IMR-90 (cell line): ENCODE data around the gene TBX20. TPM values are rescaled to one million over a fixed set of nuclear protein-coding genes. Genes with fewer than 3 reads are reported as not detected.

Experiments
- ATAC-seq: fragments of 200-7000 bp; cut with Tn5 transposase; 2 replicates; pipeline ENCODE4 v1.9.1; 2020; ENCODE audit warnings: low read depth, mild to moderate bottlenecking, moderate library complexity
- BruUV-seq: library from RNA; stranded (reverse); fragments of 400-500 nt; replicated peaks from 2 replicates; lab custom pipeline; 2021; lab: Mats Ljungman, UMichigan
- CTCF ChIA-PET: fragments of 300-600 bp; formaldehyde crosslinking; extraction: SDS; loops from one replicate; lab custom pipeline; 2021; ENCODE audit warnings: antibody characterized with exemption; lab: Yijun Ruan, JAX
- POLR2A ChIA-PET: fragments of 300-600 bp; sonication (Branson Sonifier 250); formaldehyde crosslinking; loops from one replicate; lab custom pipeline; 2022; ENCODE audit warnings: antibody characterized with exemption; ENCODE audit not compliant: unreplicated experiment; lab: Charles Lee
- DNase-seq: peaks from one replicate; pipeline ENCODE4 v3.0.0; 2013
- H2AFZ ChIP-seq: replicated peaks from 2 replicates; pipeline ENCODE3; 2013; ENCODE audit warnings: low read length, mild to moderate bottlenecking; ENCODE audit not compliant: poor library complexity
- H2AK5ac ChIP-seq: 2 replicates; pipeline ENCODE4 v1.6.1; 2013; ENCODE audit warnings: low read depth, low read length, inconsistent platforms
- H2AK9ac ChIP-seq: replicated peaks from 2 replicates; pipeline ENCODE3; 2013; ENCODE audit warnings: mild to moderate bottlenecking, low read depth, low read length, moderate library complexity; ENCODE audit not compliant: poor library complexity
- H2BK120ac ChIP-seq: 2 replicates; pipeline ENCODE4 v1.6.1; 2013; ENCODE audit warnings: low read depth, low read length, inconsistent platforms
- H2BK15ac ChIP-seq: 3 replicates; pipeline ENCODE4 v1.6.1; 2013; ENCODE audit warnings: low read depth, low read length, inconsistent platforms
- H2BK20ac ChIP-seq: 2 replicates; pipeline ENCODE4 v1.6.1; 2013; ENCODE audit warnings: low read depth, mild to moderate bottlenecking, inconsistent platforms, low read length, moderate library complexity
- H2BK5ac ChIP-seq: 2 replicates; pipeline ENCODE4 v1.6.1; 2013; ENCODE audit warnings: mild to moderate bottlenecking, low read depth, low read length, inconsistent platforms; ENCODE audit not compliant: poor library complexity, severe bottlenecking
- H3K14ac ChIP-seq: replicated peaks from 2 replicates; pipeline ENCODE4 v1.6.1; 2013; ENCODE audit warnings: low read depth, low read length, inconsistent platforms
- H3K18ac ChIP-seq: 2 replicates; pipeline ENCODE4 v1.6.1; 2013; ENCODE audit warnings: low read depth, low read length, control low read depth
- H3K23ac ChIP-seq: 2 replicates; pipeline ENCODE4 v1.6.1; 2013; ENCODE audit warnings: low read depth, low read length, inconsistent platforms
- H3K27ac ChIP-seq: 2 replicates; pipeline ENCODE4 v1.5.1; 2013; ENCODE audit warnings: mild to moderate bottlenecking, control low read depth, low read length; ENCODE audit not compliant: insufficient read depth
- H3K27me3 ChIP-seq: 2 replicates; pipeline ENCODE4 v1.6.1; 2013; ENCODE audit warnings: low read length; ENCODE audit not compliant: control insufficient read depth, insufficient read depth
- H3K36me3 ChIP-seq: 2 replicates; pipeline ENCODE4 v1.6.1; 2013; ENCODE audit warnings: low read length, mixed read lengths; ENCODE audit not compliant: control insufficient read depth, insufficient read depth
- H3K4ac ChIP-seq: 2 replicates; pipeline ENCODE4 v1.6.1; 2013; ENCODE audit warnings: low read depth, low read length, inconsistent platforms
- H3K4me1 ChIP-seq: 2 replicates; pipeline ENCODE4 v1.6.1; 2013; ENCODE audit warnings: low read length, mixed read lengths; ENCODE audit not compliant: control insufficient read depth, insufficient read depth
- H3K4me2 ChIP-seq: 2 replicates; pipeline ENCODE4 v1.6.1; 2013; ENCODE audit warnings: low read depth, mild to moderate bottlenecking, control low read depth, low read length, moderate library complexity
- H3K4me3 ChIP-seq: 2 replicates; pipeline ENCODE4 v1.5.1; 2013; ENCODE audit warnings: low read depth, mild to moderate bottlenecking, control low read depth, low read length, moderate library complexity; ENCODE audit not compliant: insufficient read depth
- H3K56ac ChIP-seq: 2 replicates; pipeline ENCODE4 v1.6.1; 2013; ENCODE audit warnings: low read length, inconsistent platforms; ENCODE audit not compliant: insufficient read depth; ENCODE audit errors: extremely low read depth
- H3K79me1 ChIP-seq, 2 experiments: 2 replicates each; pipeline ENCODE4 v1.6.1; 2013; ENCODE audit warnings: low read length in 2 of 2, inconsistent platforms in 1 of 2, low read depth in 1 of 2
- H3K9ac ChIP-seq: 2 replicates; pipeline ENCODE4 v1.6.1; 2013; ENCODE audit warnings: low read depth, low read length, control low read depth
- H3K9me1 ChIP-seq: 2 replicates; pipeline ENCODE4 v1.6.1; 2013; ENCODE audit warnings: low read length, inconsistent platforms; ENCODE audit not compliant: insufficient read depth
- H3K9me3 ChIP-seq: 2 replicates; pipeline ENCODE4 v1.6.1; 2013; ENCODE audit warnings: low read length; ENCODE audit not compliant: control insufficient read depth, insufficient read depth
- H4K20me1 ChIP-seq: 2 replicates; pipeline ENCODE4 v1.6.1; 2013; ENCODE audit warnings: low read length, inconsistent platforms; ENCODE audit not compliant: insufficient read depth
- H4K5ac ChIP-seq: 2 replicates; pipeline ENCODE4 v1.6.1; 2013; ENCODE audit warnings: mild to moderate bottlenecking, low read depth, low read length, control low read depth
- H4K8ac ChIP-seq, 2 experiments: 2 replicates each; pipeline ENCODE4 v1.6.1; 2013; ENCODE audit warnings: low read depth in 2 of 2, low read length in 2 of 2, control low read depth in 1 of 2, inconsistent platforms in 1 of 2
- H4K91ac ChIP-seq: 2 replicates; pipeline ENCODE4 v1.6.1; 2013; ENCODE audit warnings: low read depth, low read length, inconsistent platforms; ENCODE audit not compliant: insufficient read depth
- BHLHE40 ChIP-seq: fragments of 150-350 bp; IDR thresholded peaks from 2 replicates; pipeline ENCODE4 v1.6.1; 2016; ENCODE audit warnings: mild to moderate bottlenecking, low read depth, low read length
- CEBPB ChIP-seq: IDR thresholded peaks from 2 replicates; pipeline ENCODE4 v1.6.1; 2012; ENCODE audit warnings: low read depth, low read length, improper control_type of control experiment
- ELK1 ChIP-seq: fragments of 150-350 bp; IDR thresholded peaks from 2 replicates; pipeline ENCODE4 v1.6.1; 2016; ENCODE audit warnings: low read depth, mild to moderate bottlenecking, low read length, moderate library complexity, borderline replicate concordance
- FOS ChIP-seq: fragments of 150-350 bp; IDR thresholded peaks from 2 replicates; pipeline ENCODE4 v1.6.1; 2016; ENCODE audit warnings: low read depth, low read length
- MAFK ChIP-seq: IDR thresholded peaks from 2 replicates; pipeline ENCODE4 v1.6.1; 2012; ENCODE audit warnings: low read depth, low read length, improper control_type of control experiment
- NFE2L2 ChIP-seq: fragments of 150-350 bp; IDR thresholded peaks from 2 replicates; pipeline ENCODE4 v1.6.1; 2016; ENCODE audit warnings: low read depth, mild to moderate bottlenecking, low read length
- POLR2A ChIP-seq: IDR thresholded peaks from 2 replicates; pipeline ENCODE4 v1.6.1; 2012; ENCODE audit warnings: mild to moderate bottlenecking, low read depth, low read length
- RAD21 ChIP-seq: IDR thresholded peaks from 2 replicates; pipeline ENCODE4 v1.6.1; 2012; ENCODE audit warnings: low read length, improper control_type of control experiment
- RCOR1 ChIP-seq: IDR thresholded peaks from 2 replicates; pipeline ENCODE4 v1.6.1; 2012; ENCODE audit warnings: mild to moderate bottlenecking, low read length, improper control_type of control experiment; ENCODE audit not compliant: insufficient replicate concordance
- RFX5 ChIP-seq: IDR thresholded peaks from 2 replicates; pipeline ENCODE4 v1.8.0; 2012; ENCODE audit warnings: low read depth, mild to moderate bottlenecking, low read length, moderate library complexity
- SMC3 ChIP-seq: fragments of 150-350 bp; IDR thresholded peaks from 2 replicates; pipeline ENCODE4 v1.6.1; 2016; ENCODE audit warnings: low read depth, mild to moderate bottlenecking, antibody characterized with exemption, low read length, moderate library complexity
- USF2 ChIP-seq: fragments of 150-350 bp; IDR thresholded peaks from 2 replicates; pipeline ENCODE4 v1.6.1; 2017; ENCODE audit warnings: mild to moderate bottlenecking, antibody characterized with exemption, low read length, low read depth
- WGBS, 2 experiments: methylation state at CpG; one replicate each; pipeline versions ENCODE4 v1.1.5 to v1.1.7; 2013; ENCODE audit warnings: missing lambda C conversion rate in 2 of 2; ENCODE audit not compliant: insufficient read length in 1 of 2; ENCODE audit errors: extremely low coverage in 2 of 2; 5-methylcytosine and 5-hydroxymethylcytosine counted together
- dilution Hi-C: fragments of 300-500 bp; cut with HindIII; formaldehyde crosslinking; loops from one replicate; pipeline ENCODE4 v1.14.3; 2018; ENCODE audit warnings: low sequenced_read_pairs; ENCODE audit not compliant: unreplicated experiment
- in situ Hi-C: fragments of 300-500 bp; cut with MboI; formaldehyde crosslinking; loops from 3 replicates; pipeline ENCODE4 v1.14.3; 2019; ENCODE audit warnings: low sequenced_read_pairs, inconsistent platforms, mixed read lengths
- intact Hi-C: fragments of 100-400 bp; cut with micrococcal nuclease; formaldehyde crosslinking; loops from 2 replicates; pipeline ENCODE4 v1.10.0; 2022
- polyA plus RNA-seq, 3 experiments: library from polyadenylated mRNA; depleted of rRNA; stranded (reverse); fragments of >200 nt; gene quantifications; 2 replicates each; pipeline ENCODE4 v1.2.3, GENCODE V29; 2012; ENCODE audit warnings: low replicate concordance in 1 of 3
- total RNA-seq: library from RNA; depleted of rRNA; stranded (reverse); fragments of >200 nt; gene quantifications from 2 replicates; pipeline ENCODE4 v1.2.3, GENCODE V29; 2012

Gene TBX20
- total and polyA plus RNA-seq, 2 of the 4 experiments (the other 2 are of a cell fraction): 0.15 to 0.36 TPM

- H3K27me3 ChIP-seq: peaks cover 85% of the 10 kb centered on the region
- H3K56ac ChIP-seq: no peak overlapping the region
- no peak overlapping the region for H3K18ac ChIP-seq
- no peak overlapping the region for H3K14ac ChIP-seq
- no peak overlapping the region for H3K23ac ChIP-seq
- no TSS peak for BruUV-seq
- DNase-seq (no peak), ATAC-seq (no peak)
- H3K9me3 ChIP-seq: peaks cover 18% of the 10 kb centered on the region; the same call in 1 of the 2 replicates
- ChIA-PET POLR2A (no interaction called here), CTCF (no interaction called here)
- no peak overlapping the region for H3K4me3 ChIP-seq
- no peaks in the 10 kb centered on the region for H3K79me1 ChIP-seq
- H3K4ac ChIP-seq: no peak overlapping the region
- H4K20me1 ChIP-seq: no peaks in the 10 kb centered on the region
- no peak overlapping the region for H2BK15ac ChIP-seq
- 53% methylated on average over 6 of the region's 27 CpGs; no CpG with 5 or more reads in 1 of the 2 experiments for WGBS, 2 experiments
- H2BK5ac ChIP-seq: no peak overlapping the region
- TF ChIP-seq FOS (no peak), BHLHE40 (no peak), SMC3 (no peak), USF2 (no peak), MAFK (no peak), RFX5 (no peak), ELK1 (no peak), NFE2L2 (no peak), POLR2A (no peak), CEBPB (no peak), RAD21 (no peak), RCOR1 (no peak)
- no peak overlapping the region for H3K9ac ChIP-seq
- H4K5ac ChIP-seq: no peak overlapping the region
- no peak overlapping the region for H4K91ac ChIP-seq
- H3K27ac ChIP-seq: no peak overlapping the region
- H3K4me2 ChIP-seq: no peak overlapping the region
- no peak overlapping the region for H2BK20ac ChIP-seq
- H3K4me1 ChIP-seq: no peaks in the 10 kb centered on the region
- intact Hi-C loops: no loop called here
- no peaks in the 10 kb centered on the region for H3K36me3 ChIP-seq
- no peaks in the 10 kb centered on the region for H3K9me1 ChIP-seq
- dilution Hi-C loops: no loop called here
- no peak overlapping the region for H2AFZ ChIP-seq
- H2BK120ac ChIP-seq: no peak overlapping the region
- H4K8ac ChIP-seq: no peak overlapping the region
- H2AK9ac ChIP-seq: no peak overlapping the region
- in situ Hi-C loops: no loop called here
- no peak overlapping the region for H2AK5ac ChIP-seq
These were observed 5.1 kb upstream of the TBX20 start for GRCh38 chr7:35258868-35259522.
